ENCODE data around the gene RAB3B. TPM values are rescaled to one million over a fixed set of nuclear protein-coding genes. Genes with fewer than 3 reads are reported as not detected.
A peak's percentile ranks its signal among the peaks of the same experiment; 100 is the strongest.

Gene RAB3B
- total and polyA plus RNA-seq, 9 of the 15 experiments (the other 6 are each of a cell fraction or from before 2014, with no cell fraction given): 0.07 to 0.47 (median 0.27) TPM

DNA sequence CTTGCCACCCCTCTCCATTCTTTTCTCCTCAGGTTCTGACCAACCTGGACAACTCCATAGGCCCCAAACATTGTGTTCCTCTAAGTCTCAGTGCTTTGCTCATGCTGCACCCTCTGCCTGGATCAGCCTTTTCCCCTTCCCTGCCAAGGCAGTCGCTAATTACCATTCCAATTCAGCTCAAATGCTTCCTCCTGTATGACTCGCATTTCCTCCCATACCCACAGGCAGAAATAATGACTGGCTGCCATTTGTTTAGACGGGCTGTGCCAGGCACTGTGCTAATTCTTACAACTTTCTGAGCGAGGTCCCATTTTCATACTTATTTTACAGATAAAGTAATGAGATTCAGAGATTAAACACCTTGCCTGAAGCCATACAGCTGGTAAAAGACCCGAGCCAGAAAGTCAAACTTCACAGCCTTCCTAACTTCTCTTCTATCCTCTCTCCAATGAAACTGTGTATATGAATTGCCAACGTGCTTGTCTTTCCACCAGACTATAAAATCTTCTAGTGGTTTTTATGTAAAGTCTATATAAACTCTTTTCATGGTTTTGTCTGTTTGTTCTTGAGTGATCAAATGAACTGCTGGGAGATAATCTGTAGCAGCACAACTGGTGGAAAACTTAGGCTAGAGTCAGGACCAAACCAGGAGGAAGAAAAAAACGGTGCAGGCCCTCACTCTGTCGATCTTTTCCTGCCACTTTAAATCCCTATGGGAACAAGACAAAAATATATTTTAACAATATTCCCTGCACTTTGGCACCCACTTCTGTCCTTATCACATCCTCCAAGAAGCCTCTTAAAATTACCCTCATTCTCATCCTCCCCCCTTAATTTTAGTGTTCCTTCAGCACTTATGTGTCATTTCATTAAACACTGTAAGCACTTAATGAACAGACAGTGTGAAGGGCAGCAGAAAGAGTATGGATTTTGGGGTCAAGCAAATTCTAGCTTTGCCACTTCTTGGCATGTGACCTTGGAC lies 33.7 kb downstream of the RAB3B start (continued):
- TF ChIP-seq, protein P1, sequence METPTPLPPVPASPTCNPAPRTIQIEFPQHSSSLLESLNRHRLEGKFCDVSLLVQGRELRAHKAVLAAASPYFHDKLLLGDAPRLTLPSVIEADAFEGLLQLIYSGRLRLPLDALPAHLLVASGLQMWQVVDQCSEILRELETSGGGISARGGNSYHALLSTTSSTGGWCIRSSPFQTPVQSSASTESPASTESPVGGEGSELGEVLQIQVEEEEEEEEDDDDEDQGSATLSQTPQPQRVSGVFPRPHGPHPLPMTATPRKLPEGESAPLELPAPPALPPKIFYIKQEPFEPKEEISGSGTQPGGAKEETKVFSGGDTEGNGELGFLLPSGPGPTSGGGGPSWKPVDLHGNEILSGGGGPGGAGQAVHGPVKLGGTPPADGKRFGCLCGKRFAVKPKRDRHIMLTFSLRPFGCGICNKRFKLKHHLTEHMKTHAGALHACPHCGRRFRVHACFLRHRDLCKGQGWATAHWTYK (CRISPR knock-in tag; IDR thresholded peaks at IDR 0.05): 0 out of 2 replicates have a peak, but pooled peaks have one; percentile 49
- TF ChIP-seq ZNF76 (CRISPR knock-in tag; IDR thresholded peaks at IDR 0.05; ENCODE audit: borderline replicate concordance) (0 out of 2 replicates have a peak, but pooled peaks have one; percentile 25), CXXC5 (CRISPR knock-in tag; IDR thresholded peaks at IDR 0.05) (0 out of 2 replicates have a peak, but pooled peaks have one; percentile 9), SFPQ (IDR thresholded peaks at IDR 0.05; ENCODE audit: low read depth, low read length) (no peak), ZNF583 (CRISPR knock-in tag; IDR thresholded peaks at IDR 0.05) (0 out of 2 replicates have a peak, but pooled peaks have one; percentile 39), DMBX1 (CRISPR knock-in tag; IDR thresholded peaks at IDR 0.05; ENCODE audit: borderline replicate concordance) (0 out of 2 replicates have a peak, but pooled peaks have one; percentile 33), SMAD4 (CRISPR knock-in tag; conservative IDR thresholded peaks at IDR 0.05) (0 out of 2 replicates have a peak, but pooled peaks have one; percentile 10), ZNF316 (IDR thresholded peaks at IDR 0.05) (no peak), HNRNPK (IDR thresholded peaks at IDR 0.05; ENCODE audit: low read depth, low read length, poor library complexity, severe bottlenecking) (no peak), PRDM10 (IDR thresholded peaks at IDR 0.05; ENCODE audit: partially characterized antibody) (peak; percentile 62), MAFK (IDR thresholded peaks at IDR 0.05; ENCODE audit: low read length) (no peak), TAF15 (IDR thresholded peaks at IDR 0.05; ENCODE audit: low read depth, low read length) (no peak), NFIX (CRISPR knock-in tag; IDR thresholded peaks at IDR 0.05; ENCODE audit: low read depth) (no peak), FOXK1 (CRISPR knock-in tag; IDR thresholded peaks at IDR 0.05; ENCODE audit: borderline replicate concordance) (no peak)
- TF ChIP-seq, protein P2, sequence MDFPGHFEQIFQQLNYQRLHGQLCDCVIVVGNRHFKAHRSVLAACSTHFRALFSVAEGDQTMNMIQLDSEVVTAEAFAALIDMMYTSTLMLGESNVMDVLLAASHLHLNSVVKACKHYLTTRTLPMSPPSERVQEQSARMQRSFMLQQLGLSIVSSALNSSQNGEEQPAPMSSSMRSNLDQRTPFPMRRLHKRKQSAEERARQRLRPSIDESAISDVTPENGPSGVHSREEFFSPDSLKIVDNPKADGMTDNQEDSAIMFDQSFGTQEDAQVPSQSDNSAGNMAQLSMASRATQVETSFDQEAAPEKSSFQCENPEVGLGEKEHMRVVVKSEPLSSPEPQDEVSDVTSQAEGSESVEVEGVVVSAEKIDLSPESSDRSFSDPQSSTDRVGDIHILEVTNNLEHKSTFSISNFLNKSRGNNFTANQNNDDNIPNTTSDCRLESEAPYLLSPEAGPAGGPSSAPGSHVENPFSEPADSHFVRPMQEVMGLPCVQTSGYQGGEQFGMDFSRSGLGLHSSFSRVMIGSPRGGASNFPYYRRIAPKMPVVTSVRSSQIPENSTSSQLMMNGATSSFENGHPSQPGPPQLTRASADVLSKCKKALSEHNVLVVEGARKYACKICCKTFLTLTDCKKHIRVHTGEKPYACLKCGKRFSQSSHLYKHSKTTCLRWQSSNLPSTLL (IDR thresholded peaks at IDR 0.05): no peak
